H1 (cell line): ENCODE results near the gene PLEKHM3. TPM values are rescaled to one million over a fixed set of nuclear protein-coding genes. Genes with fewer than 3 reads are reported as not detected.

Experiments
- CBX5 ChIP-seq: fragments of 300-800, 300-1000 bp; sonication (generic); IDR thresholded peaks from 2 replicates; pipeline ENCODE4 v1.7.1; 2016; ENCODE audit warnings: antibody characterized with exemption, low read length, low read depth
- CREB1 ChIP-seq: IDR thresholded peaks from 2 replicates; pipeline ENCODE4 v1.6.1; 2012; ENCODE audit warnings: inconsistent platforms
- CTBP2 ChIP-seq: IDR thresholded peaks from 2 replicates; pipeline ENCODE4 v1.7.0; 2011; ENCODE audit warnings: borderline replicate concordance, mild to moderate bottlenecking, moderate library complexity, mixed read lengths, low read length; ENCODE audit not compliant: insufficient read depth, insufficient read length
- E2F6 ChIP-seq: IDR thresholded peaks from 2 replicates; pipeline ENCODE4 v1.6.1; 2012; ENCODE audit warnings: inconsistent platforms
- EGR1 ChIP-seq: IDR thresholded peaks from 2 replicates; pipeline ENCODE4 v1.6.1; 2011; ENCODE audit warnings: low read depth, low read length, borderline replicate concordance
- JUND ChIP-seq: IDR thresholded peaks from 2 replicates; pipeline ENCODE4 v1.6.1; 2011; ENCODE audit warnings: mild to moderate bottlenecking, improper control_type of control experiment, low read length
- KDM1A ChIP-seq: fragments of 200-600, 300-600 bp; sonication (generic); IDR thresholded peaks from 2 replicates; pipeline ENCODE4 v1.7.1; 2016; ENCODE audit warnings: mild to moderate bottlenecking, low read length, borderline replicate concordance
- POU5F1 ChIP-seq: IDR thresholded peaks from 2 replicates; pipeline ENCODE4 v1.6.1; 2011; ENCODE audit warnings: low read depth, mild to moderate bottlenecking, low read length, moderate library complexity
- SP4 ChIP-seq: IDR thresholded peaks from 2 replicates; pipeline ENCODE4 v1.6.1; 2012; ENCODE audit warnings: low read length, inconsistent platforms
- polyA plus RNA-seq, 7 experiments: library from polyadenylated mRNA; depleted of rRNA in 3 of 7; stranded (reverse) in 5 of 7; unstranded in 2 of 7; fragments of >200 nt in 5 of 7; fragments of 200-250 nt in 2 of 7; gene quantifications; 1 replicate in 5 of 7; 2 replicates in 1 of 7; 4 replicates in 1 of 7; pipeline versions ENCODE4 v1.2.1 to v1.2.3, GENCODE V29; 2011 to 2013; ENCODE audit warnings: missing spikeins in 2 of 7, mixed read lengths in 2 of 7
- total RNA-seq: library from RNA; stranded (reverse); fragmentation: NEBNext Ultra II Directional; extraction: Animal tissue kit (Norgen Biotek cat#: 25700); gene quantifications from 2 replicates; pipeline ENCODE4 v1.2.1, GENCODE V29; 2021
- TF ChIP-seq, protein P1 (sequence below): IDR thresholded peaks from 2 replicates; pipeline ENCODE4 v1.6.1; 2011; ENCODE audit warnings: low read length, improper control_type of control experiment

PLEKHM3 gene
- total and polyA plus RNA-seq, 2 of the 8 experiments (the other 6 are each of a cell fraction or from before 2014, with no cell fraction given) = 2.3 to 5.8 TPM

DNA sequence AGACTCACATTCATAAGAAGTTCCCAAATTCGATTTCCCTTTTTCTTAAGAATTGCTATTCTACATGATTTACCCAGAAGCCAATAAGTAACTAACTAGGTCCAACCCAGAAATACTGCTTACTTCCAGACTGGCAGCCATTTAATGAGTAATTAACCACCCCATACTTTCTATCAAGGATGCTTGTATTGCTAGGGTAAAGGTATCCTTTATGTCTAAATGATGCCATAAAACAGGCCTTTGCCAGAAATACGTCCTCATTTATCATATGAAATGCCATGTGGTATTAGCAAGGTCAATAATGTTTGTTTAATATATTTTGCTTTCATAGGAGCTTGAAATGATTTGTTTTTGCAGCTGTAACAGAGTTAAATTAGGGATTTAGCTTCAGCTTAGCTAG is 56.1 kb downstream of the PLEKHM3 start (continued):
- TF ChIP-seq, protein P1, sequence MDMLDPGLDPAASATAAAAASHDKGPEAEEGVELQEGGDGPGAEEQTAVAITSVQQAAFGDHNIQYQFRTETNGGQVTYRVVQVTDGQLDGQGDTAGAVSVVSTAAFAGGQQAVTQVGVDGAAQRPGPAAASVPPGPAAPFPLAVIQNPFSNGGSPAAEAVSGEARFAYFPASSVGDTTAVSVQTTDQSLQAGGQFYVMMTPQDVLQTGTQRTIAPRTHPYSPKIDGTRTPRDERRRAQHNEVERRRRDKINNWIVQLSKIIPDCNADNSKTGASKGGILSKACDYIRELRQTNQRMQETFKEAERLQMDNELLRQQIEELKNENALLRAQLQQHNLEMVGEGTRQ = no peak
- no peak for TF ChIP-seq JUND
- TF ChIP-seq POU5F1 = no peak
- no peak for TF ChIP-seq CTBP2
- TF ChIP-seq CBX5 = no peak
- TF ChIP-seq E2F6 = no peak
- TF ChIP-seq KDM1A = no peak
- no peak for TF ChIP-seq EGR1
- no peak for TF ChIP-seq SP4
- no peak for TF ChIP-seq CREB1
- TF ChIP-seq, all 59 proteins: peak for 0
